Right lobe of liver (tissue), 4 donors: ENCODE results near the gene CEP72.

ENCODE experiments used
- CTCF ChIP-seq, 4 donors: fragments of 200-600 bp in 3 of 4; fragments of 450-650 bp in 1 of 4; IDR thresholded peaks; one replicate each; pipeline versions ENCODE4 v1.5.1 to v1.8.0; 2016 to 2022; ENCODE audit warnings: antibody characterized with exemption in 4 of 4, mild to moderate bottlenecking in 2 of 4
- POLR2A ChIP-seq: fragments of 450-650 bp; IDR thresholded peaks from one replicate; pipeline ENCODE4 v1.6.1; 2017; ENCODE audit warnings: antibody characterized with exemption, mild to moderate bottlenecking
- donor health status: DM: no; HTN: no; CAD: no.
- donor health status: DM: no; HTN: no; CAD: no.
- donor health status: DM: no; HTN: yes; CAD: no.

GRCh38 chr5:626850-627249, 14.7 kb downstream of the CEP72 start:
- TF ChIP-seq CTCF (IDR thresholded peaks at IDR 0.05) = no peak
- TF ChIP-seq POLR2A = no peak
